HG03025 (cell line): ENCODE results near the gene HOXA11.

Experiments
- ATAC-seq: cut with Tn5 transposase; IDR thresholded peaks from one replicate; pipeline ENCODE4 v1.9.1; 2021; ENCODE audit warnings: mild to moderate bottlenecking, moderate library complexity; ENCODE audit not compliant: unreplicated experiment, low FRiP score

HOXA11 gene

GRCh38 chr7:27148756-27149641 lies 36.0 kb downstream of the HOXA11 start:
- ATAC-seq, result no peak

DNA sequence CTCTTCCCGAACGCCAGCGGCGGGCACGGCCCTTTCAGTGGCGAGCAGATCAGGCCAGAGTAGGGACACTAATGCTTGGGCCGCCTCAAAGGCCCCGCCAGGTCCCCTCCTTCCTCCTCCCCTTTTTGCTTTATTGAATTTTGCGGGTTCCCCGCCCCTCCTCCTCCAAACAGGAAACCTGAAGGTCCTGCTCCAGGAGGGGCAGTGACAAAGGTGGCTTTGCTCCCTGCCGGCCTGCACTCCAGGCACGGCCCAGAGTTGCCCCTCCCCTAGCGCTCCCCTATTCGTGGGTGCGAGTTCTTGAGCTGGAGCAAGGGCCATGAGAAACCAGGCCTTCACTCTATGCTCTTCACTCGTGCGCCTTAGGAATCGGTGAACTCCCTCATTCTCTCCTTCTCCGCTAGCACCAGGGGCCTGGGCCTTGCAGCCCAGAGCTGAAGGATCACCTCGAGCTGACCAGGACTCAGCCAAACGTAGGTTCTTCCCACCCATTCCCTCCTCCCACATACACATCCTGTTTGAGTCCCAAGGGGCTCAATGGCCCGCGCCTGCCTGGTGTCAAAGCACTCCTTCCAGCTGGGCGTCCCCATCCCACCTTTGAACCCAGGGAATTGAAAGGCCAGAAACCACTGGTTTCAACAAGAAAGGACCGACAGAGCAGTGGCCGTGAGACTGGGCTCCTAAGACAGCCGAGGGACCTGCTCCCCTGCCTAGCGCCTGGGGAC lies 36.8 kb downstream of the HOXA11 start:
- no peak for ATAC-seq

- no peak for ATAC-seq
These were observed 37.6 kb downstream of the HOXA11 start, which contains the start of gene HOXA6 for GRCh38 chr7:27147199-27148030. Gene HOXA6 (minus strand): TSS chr7:27147774. CDS start chr7:27147749, 25 bp downstream.

- ATAC-seq, result no peak
These were observed 38.4 kb downstream of the HOXA11 start for GRCh38 chr7:27146491-27147198.

- ATAC-seq, result no peak
These were observed 39.1 kb downstream of the HOXA11 start for GRCh38 chr7:27145914-27146412.

GRCh38 chr7:27145165-27145913 lies 39.7 kb downstream of the HOXA11 start:
- no peak for ATAC-seq

GRCh38 chr7:27144781-27145164 lies 40.3 kb downstream of the HOXA11 start:
- no peak for ATAC-seq

DNA sequence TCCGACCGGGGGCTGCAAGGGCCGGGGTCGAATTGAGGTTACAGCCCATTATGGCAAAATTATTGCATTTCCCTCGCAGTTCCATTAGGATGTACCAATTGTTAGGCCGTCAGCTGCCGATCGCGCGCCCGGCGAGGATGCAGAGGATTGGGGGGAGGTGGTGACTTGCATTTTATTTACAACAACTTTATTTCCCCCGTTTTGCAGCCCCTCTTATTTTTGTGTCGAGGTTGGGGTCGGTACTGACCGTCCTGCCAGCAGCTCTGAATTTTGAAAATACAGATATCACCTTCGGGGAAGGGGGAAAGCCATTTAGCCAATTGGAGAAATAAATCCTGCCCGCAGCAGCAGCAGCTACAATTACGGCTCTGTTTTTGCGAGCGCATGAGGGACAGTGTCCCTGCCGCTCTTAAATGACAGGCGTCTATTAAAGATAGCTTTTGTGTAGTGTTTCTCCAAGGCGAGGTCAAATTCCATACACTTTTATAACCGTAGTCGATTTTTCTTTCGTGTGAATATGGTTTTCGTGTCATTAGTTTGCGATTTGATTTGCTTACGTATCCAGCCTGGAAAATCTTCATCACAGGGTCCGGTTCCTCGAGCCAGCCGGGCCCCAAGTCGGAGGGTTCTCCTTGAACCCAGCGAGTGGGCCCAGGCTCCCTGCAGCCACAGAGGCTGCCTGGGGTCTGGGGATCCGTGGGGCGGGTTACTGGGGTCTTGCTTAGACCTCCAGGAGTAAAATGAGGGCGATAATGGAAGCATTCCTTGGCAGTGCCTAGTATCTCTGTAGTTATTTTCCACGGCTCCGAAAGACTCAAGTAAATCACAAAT lies 40.9 kb downstream of the HOXA11 start:
- no peak for ATAC-seq

DNA sequence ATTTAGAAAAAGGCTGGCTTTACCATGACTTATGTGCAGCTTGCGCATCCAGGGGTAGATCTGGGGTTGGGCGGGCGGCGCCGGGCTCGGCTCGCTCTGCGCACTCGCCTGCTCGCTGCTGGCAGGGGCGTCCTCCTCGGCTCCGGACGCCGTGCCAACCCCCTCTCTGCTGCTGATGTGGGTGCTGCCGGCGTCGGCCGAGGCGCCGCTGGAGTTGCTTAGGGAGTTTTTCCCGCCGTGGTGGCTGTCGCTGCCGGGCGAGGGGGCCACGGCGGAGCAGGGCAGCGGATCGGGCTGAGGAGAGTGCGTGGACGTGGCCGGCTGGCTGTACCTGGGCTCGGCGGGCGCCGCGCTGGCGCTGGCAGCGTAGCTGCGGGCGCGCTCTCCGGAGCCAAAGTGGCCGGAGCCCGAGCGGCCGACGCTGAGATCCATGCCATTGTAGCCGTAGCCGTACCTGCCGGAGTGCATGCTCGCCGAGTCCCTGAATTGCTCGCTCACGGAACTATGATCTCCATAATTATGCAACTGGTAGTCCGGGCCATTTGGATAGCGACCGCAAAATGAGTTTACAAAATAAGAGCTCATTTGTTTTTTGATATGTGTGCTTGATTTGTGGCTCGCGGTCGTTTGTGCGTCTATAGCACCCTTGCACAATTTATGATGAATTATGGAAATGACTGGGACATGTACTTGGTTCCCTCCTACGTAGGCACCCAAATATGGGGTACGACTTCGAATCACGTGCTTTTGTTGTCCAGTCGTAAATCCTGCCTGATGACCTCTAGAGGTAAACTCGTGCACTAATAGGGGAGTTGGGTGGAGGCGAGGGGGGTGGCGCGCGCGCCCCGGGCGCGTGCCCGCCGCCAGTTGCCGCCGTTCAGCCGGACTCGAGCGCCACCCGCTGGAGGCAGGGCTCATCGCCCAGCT lies 41.7 kb downstream of the HOXA11 start, which contains the start of gene HOXA5:
HOXA5 (minus strand) TSS at position 659 of the 927 bp plus-strand sequence; CDS start at position 585, 74 bp downstream.
- no peak for ATAC-seq

GRCh38 chr7:27142580-27143022 lies 42.4 kb downstream of the HOXA11 start:
- no peak for ATAC-seq

DNA sequence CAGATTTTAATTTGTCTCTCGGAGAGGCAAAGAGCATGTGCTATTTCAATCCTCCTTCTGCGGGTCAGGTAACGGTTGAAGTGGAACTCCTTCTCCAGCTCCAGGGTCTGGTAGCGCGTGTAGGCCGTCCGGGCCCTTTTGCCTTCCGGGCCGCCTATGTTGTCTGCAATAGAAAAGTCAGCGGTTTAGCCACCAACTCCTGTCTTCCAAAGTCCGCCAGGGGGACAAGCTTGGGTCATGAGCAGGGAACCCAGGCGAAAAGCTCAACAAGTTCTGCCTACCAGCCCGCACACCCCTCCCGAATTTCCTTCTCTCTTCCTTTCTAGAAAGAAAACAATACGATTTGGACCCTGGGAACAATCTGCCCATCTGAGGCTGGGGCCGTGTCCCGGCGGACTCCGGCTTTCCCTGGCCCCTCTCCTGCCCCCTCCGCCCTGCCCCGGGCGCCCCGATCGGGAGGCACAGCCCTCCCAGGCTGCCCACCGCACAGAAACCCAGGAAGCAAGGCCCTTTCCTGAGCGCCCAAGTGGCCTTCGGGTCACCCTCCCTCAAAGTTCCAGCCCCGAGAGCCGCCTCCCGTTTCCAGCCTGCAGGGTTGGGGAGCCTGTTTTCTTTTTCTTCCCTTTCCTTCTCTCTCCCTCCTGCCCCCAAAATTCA lies 43.0 kb downstream of the HOXA11 start:
- ATAC-seq, result no peak

DNA sequence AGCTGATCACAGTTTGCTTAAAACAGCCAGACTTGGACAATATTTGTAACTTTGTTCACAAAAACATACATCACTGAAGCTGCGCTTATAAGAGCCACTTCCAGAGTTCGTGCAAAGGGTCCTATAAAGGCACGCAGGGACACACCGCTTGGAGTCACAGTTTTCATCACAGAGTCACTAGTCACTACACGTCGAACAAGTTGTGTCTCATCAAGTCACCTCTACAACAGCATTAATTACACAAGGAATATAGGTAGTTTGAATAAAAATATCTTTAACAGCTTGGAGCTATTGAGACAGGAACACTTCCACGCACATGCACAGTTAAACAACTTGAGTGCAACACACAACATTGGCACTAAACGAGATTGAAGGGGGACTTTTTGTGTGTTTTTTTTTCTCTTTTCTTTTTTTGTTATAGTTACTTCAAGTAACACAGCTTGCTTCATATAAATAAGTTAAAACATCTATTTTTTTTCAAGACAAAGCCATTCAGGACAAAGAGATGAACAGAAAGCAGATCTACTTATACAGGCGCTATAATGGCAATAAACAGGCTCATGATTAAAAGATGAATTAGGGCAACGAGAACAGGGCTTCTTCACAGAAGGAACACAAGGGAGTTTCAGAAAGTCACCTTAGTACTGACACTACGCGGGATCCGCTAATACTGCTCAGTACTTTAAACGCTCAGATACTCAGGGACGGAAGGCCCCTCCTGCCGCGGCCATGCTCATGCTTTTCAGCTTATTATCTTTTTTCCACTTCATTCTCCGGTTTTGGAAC lies 43.7 kb downstream of the HOXA11 start:
- no peak for ATAC-seq

GRCh38 chr7:27140126-27140857 lies 44.7 kb downstream of the HOXA11 start:
- ATAC-seq, result no peak

DNA sequence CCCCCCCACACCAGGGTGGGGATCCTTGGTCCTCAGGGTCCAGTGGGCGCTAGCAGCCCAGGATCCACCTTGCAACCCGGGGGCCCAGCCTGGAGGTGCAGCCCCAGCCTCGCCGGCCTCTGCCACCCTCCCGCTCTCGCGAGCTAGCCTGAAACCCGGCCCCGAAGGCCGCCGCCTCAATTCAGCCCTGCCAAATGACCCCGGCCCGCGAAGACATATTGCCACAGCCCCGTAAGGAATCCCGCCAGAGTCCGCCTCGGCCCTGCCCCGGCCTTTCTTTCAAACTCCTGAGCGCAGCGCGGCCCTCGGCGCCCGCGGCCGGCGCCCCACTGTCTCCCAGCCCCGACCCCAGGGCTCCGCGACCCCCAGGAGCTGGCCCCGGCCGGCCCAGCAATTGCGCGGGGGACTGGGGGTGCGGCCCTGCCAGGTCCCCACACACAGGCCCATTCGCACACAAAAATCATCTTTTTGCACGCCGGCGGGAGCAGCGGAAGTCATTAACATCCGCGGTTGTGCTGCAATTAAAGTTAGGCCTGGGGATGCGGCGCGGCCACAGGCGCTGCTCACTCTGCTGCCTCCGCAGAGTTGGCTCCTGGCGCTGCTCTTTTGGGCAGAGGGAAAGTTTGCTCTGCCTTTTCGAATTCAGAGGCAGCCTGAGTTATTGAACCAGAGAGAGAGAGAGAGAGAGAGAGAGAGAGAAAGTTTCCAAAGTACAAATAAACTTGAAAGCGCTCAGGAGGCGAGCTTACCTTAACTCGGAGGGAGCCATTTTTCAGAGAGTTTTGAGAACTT lies 45.5 kb downstream of the HOXA11 start:
- ATAC-seq, result no peak

DNA sequence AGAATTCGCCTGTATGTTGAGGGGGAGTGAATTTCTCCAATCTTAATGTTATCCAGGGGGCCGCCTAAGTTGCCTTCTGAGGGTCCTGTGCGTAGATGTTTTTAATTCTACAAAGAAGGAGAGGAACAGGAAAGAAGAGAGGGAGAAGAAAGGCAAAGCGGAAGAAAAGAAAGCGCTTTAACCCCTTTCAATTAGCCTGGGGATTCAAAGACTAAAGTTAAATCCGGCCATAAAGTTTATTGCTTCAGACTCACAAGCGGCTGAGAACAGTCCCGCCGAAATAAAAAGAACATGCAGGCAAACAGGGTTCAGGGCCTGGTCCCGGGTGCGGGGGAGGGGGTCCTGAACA lies 46.1 kb downstream of the HOXA11 start:
- ATAC-seq, result no peak
